Measurements from ENCODE around the gene SLC1A3.

SLC1A3 gene

DNA sequence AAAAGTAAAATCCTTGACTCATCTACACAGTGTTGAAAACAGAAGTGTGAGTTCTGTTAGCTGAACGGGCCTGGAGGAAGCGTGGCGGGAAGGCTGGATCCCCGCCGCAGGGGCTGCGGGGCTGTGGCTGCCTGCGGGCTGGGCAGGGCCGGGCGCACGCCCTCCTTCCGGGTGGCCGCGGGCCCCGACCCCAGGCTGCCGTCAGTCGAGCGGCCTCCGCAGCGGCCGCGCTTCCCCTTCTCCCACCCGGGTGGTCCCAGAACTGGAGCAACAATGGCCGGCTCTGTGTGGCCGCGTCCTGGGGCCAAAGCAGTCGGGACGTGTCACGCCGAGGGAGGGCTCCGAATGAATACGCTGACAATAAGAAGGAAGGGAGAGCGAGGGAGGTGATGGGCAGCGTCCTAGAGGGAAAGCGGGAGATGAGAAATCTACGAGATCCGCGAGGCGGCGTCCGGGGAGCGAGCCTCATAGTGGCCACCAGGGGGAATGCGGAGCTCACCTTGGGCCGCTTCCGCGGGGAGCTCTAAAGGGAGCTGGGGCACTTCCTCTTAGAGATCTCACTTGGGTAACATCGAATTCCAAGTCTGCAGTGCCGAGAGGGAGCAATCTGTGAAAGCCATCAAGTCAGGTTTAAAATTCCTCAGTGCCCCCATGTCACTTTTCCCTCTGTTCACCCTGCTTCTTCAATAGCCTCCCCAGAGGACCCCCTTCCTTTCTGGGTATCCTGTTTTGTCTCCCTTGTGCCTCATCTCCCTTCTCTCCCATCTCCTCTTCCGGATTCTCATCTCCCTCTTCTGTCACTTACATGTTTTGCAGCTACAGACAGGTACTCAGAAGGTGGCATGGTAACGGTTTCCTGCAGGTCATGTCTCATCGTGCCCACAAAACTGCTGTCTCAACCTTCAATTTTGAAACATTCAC, 83.9 kb downstream of the SLC1A3 start:
- peak; percentile 52 for DNase-seq

GRCh38 chr5:36691226-36691625, 84.8 kb downstream of the SLC1A3 start:
- DNase-seq = no peak

DNA sequence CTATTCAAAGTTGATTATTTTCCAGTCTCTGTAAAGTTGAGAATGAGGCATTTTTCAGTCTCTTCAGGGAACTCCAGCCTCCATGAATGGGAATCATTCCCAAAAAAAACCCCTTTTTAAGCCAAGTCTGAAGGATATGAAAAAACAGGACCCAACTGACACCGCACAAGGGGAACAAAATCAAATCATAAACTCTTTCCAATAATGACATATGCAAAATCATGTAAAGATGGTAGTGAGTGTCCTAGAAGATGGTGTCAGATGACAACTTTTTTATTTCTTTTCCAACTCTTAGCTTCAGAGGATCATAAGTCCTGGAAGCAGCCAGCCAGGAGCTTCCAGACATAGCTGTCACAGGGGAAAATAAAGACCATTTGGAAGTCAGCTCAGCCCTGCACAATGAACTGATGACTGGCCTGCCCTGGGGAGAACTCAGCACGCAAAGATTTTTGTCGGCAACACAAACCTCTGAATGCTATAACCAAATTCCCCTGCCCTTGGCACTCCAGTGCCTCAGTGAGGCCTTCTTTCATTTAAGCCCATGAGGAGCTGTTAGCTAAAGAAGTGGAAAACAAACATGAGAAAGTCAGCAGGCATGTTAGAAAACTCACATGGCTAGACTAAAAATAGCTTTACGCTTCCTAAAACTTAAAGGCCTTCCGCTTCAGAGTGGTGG, 85.4 kb downstream of the SLC1A3 start:
- no peak for DNase-seq

DNA sequence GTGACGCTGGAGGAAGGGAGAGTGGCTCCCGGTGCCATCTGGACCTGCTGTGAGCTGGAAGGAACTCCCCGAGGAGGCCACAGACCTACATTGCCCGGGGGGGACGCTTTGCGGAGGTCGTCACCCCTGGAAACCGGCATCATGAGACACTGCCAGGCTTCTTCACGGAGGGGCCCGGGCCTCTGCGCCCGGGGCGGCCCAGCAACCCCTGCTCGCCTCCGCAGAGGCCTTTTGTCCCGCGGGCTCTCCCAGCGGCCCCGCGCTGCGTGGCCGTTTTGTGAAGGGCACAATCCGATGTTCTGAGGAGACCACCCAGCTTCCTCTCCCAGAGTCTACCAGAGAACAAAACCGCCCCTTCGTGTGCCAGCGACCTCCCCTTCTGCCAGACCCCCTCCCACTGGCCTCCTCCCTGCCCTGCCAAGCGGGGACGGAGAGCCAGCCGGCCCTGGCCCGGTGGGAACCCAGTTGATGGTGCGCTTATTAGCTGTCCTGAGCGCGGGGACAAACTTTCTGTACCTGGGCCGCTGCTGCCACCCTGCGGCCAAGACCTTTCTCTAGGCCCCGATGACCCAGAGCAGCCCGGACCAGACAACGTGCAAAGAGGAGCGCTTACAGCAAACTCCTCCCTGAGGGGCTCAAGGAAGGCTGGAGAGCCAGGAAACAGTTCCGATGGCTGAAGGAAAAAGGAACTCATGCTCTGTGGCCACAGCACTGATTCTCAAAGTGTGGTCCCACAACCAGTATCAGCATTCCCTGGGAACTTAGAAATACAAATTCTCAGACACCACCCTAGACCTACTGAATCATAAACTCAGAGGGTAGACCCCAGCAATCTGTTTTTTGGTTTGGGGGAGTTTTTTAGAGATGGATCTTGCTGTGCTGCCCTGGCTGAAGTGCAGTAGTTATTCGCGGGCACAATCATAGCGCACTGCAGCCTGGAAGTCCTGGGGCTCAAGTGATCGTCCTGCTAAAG, 86.7 kb downstream of the SLC1A3 start:
- no peak for DNase-seq

DNA sequence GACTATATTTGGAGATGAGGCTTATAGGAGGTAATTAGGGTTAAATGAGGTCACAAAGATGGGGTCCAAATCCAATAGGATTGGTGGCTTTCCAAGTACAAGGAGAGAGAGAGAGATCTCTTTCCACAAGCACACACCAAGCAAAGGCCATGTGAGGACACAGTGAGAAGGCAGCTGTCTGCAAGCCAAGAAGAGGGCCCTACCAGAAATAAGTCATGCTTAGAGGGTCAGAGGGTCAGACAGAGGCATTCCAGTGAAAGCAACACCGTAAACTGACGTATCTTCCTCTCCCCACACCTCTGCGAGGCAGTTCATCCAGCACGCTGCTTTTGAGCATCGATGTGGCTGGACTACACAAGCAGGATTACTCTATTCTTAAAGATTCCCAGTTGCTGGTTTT, 87.9 kb downstream of the SLC1A3 start:
- no peak for DNase-seq

- DNase-seq = no peak
These were observed 89.8 kb downstream of the SLC1A3 start for GRCh38 chr5:36696059-36696673.

GRCh38 chr5:36698031-36698430, 91.6 kb downstream of the SLC1A3 start:
- DNase-seq = no peak

- DNase-seq = no peak
These were observed 94.8 kb downstream of the SLC1A3 start for GRCh38 chr5:36701085-36701698.

- no peak for DNase-seq
These were observed 96.9 kb downstream of the SLC1A3 start for GRCh38 chr5:36703245-36703860.

DNA sequence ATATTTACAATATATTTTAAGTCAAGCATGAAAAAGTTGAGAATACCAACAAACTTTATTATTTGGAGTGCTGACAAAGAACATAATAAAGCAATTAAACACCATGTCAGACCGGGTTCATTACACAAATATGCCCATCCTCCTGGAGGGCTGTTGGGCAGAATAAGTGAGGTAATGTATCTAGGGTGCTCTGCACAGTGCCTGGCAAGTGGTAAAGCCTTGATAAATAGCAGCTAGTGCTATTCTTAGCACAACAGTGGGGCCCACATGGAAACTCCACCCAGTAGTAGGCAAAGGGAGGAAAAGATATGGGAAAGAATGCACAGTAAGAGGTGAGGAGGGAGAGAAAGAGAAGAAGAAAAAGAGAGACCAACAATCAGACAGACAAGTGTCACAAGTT, 97.7 kb downstream of the SLC1A3 start:
- no peak for DNase-seq

DNA sequence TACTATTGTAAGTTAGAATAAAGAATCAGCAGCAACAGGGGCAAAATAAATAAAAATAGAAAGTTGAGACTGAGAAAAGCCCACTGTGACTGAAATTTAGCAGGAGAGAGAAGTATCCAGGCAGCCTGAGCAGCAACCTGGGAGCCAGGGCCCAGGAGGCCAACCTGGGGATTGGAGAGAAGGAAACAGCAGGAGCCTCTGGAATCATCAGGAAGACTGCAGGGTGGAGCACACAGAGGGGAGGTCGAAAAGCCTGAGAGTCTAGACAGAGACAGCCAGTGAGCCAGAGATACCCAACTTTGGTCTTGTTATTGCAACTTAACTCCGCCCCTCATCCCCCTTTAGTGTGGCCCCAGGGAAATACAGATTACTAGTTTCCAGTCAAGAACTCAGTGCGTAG, 98.6 kb downstream of the SLC1A3 start:
- DNase-seq = no peak

- DNase-seq = no peak
These were observed 100.3 kb downstream of the SLC1A3 start for GRCh38 chr5:36706662-36707061.

- DNase-seq = no peak
These were observed 102.6 kb downstream of the SLC1A3 start for GRCh38 chr5:36708996-36709395.

DNA sequence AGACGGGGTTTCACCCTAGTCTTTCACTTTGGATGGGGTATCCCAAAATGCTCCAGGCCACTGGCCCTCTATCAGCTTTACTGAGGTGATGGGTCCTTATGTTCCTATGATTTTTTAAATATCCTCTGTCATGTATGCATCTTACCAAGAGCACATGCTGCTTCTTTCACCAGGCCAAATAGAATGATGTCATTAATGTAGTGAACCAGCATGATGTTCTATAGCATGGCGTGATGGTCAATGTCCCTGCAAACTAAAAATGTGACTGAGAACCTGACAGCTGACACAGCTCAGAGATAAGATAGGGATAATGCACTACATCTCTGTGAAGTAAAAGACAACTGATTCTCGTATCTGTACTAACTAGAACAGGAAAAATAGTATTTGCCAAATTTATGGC, 103.6 kb downstream of the SLC1A3 start:
- DNase-seq = no peak

GRCh38 chr5:36712706-36713105, 106.3 kb downstream of the SLC1A3 start:
- no peak for DNase-seq

DNA sequence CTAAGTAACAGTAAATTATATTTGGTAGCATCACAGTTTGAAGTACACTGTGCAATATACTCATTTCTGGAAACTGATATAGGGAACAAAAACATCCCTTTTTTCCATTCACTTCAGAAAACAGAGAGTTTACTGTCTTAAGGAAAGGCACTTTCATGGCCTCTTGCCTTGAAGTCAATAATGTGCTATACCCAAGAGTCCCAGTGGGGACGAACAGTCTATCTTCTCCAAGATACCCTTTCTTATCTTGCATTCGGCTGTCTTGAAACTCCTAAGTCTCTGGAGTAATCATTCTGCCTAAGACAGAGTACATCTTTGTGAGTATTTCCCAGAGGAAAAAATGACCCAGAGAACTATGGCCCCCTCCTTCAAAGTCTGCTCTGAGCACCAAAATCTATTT, 107.1 kb downstream of the SLC1A3 start:
- DNase-seq = no peak

GRCh38 chr5:36717131-36717695, 110.8 kb downstream of the SLC1A3 start:
- no peak for DNase-seq

DNA sequence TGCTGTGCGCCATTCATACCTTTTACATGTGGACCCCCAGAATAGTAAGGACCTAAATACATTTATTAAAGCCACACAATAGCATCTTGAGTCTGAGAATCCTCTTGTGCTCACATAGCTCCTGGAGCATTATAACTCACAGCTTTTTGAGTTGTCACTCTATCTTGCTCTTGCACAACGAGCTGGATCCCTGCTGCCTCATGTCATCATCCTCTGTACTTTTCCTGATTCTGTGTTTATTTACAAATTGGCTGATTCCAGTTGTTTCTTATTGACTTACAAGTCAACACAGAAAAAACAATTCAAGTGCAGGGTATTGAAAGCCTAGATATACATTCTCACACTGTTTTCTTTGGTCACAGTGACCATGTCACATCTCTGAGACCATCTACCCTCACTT, 112.9 kb downstream of the SLC1A3 start:
- DNase-seq = no peak

GRCh38 chr5:36720688-36721087, 114.3 kb downstream of the SLC1A3 start:
- DNase-seq = no peak

- DNase-seq = no peak
These were observed 115.3 kb downstream of the SLC1A3 start for GRCh38 chr5:36721664-36722235.

DNA sequence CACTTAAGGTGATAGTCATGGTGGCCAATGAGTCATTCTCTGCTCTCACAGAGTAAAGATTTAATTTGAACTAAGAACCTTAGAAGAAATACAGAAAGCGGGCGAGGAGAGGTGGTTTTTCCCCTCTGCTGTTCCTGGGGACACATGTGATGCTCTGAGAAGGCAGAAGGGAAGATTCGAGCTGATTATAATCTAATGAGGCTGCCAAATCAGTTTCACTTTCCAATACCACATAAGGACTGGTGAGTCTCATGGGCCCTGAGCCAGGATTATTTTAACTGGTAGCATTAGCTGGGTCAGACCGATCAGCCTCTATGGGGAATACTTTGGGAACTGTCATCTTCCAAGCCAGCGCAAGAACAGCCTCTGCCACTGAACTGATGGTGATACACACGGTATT, 116.5 kb downstream of the SLC1A3 start:
- no peak for DNase-seq
